Calu3 (cell line): ENCODE measurements around the gene VOPP1. TPM values are rescaled to one million over a fixed set of nuclear protein-coding genes. Genes with fewer than 3 reads are reported as not detected.

Experiments
- BruUV-seq: library from RNA; stranded (reverse); fragments of 400-500 nt; replicated peaks from 2 replicates; lab custom pipeline; 2021; lab: Mats Ljungman, UMichigan
- CTCF ChIA-PET: fragments of 300-600 bp; sonication (Branson Sonifier 250); formaldehyde crosslinking; loops from one replicate; lab custom pipeline; 2022; ENCODE audit warnings: antibody characterized with exemption; lab: Charles Lee
- DNase-seq: peaks from one replicate; pipeline ENCODE4 v3.0.0; 2022
- H3K27ac Mint-ChIP-seq: one replicate; pipeline ENCODE4 v1.8.0; 2022; ENCODE audit warnings: mixed read lengths; ENCODE audit not compliant: unreplicated experiment
- H3K27me3 Mint-ChIP-seq: one replicate; pipeline ENCODE4 v1.8.0; 2022; ENCODE audit warnings: mixed read lengths; ENCODE audit not compliant: unreplicated experiment
- H3K36me3 Mint-ChIP-seq: one replicate; pipeline ENCODE4 v1.8.0; 2022; ENCODE audit warnings: mild to moderate bottlenecking, moderate library complexity, mixed read lengths; ENCODE audit not compliant: insufficient read depth, unreplicated experiment
- H3K4me1 Mint-ChIP-seq: one replicate; pipeline ENCODE4 v1.8.0; 2022; ENCODE audit warnings: mild to moderate bottlenecking, low read depth, mixed read lengths; ENCODE audit not compliant: unreplicated experiment
- H3K4me3 Mint-ChIP-seq: one replicate; pipeline ENCODE4 v1.8.0; 2022; ENCODE audit warnings: mild to moderate bottlenecking, low read depth, moderate library complexity, mixed read lengths; ENCODE audit not compliant: unreplicated experiment
- H3K9me3 Mint-ChIP-seq: one replicate; pipeline ENCODE4 v1.8.0; 2022; ENCODE audit warnings: low read depth, mixed read lengths; ENCODE audit not compliant: unreplicated experiment
- intact Hi-C: fragments of 100-400 bp; cut with micrococcal nuclease; formaldehyde crosslinking; loops from one replicate; pipeline ENCODE4 v1.10.0; 2022; ENCODE audit not compliant: unreplicated experiment
- total RNA-seq: library from RNA; stranded (reverse); gene quantifications from 2 replicates; pipeline ENCODE4 v1.2.3, GENCODE V29; 2022
- TF ChIP-seq, protein P1 (sequence below): fragments of 200-600 bp; IDR thresholded peaks from one replicate; pipeline ENCODE4 v1.8.0; 2022; ENCODE audit warnings: antibody characterized with exemption; ENCODE audit not compliant: unreplicated experiment

The VOPP1 gene
- total RNA-seq, 1 experiment from 2014 or later = 128 TPM

DNA sequence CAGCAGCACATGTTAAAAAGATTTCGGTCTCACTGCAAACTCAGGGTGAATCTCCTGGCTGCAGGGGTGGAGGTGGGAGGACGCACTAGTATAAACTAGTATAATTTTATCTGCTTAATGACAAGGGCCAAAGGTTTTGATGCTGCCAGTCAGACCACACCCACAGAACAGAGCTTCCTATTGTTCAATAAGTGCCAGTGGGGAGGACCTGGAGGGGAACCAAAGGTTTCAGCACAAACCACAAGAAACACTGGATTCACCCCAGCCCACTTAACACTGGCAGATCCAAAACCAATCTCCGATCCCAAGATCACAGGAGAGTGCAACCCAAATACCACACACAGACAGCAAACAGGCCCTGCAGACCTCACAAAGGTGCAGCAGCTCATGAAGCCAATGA, 6.6 kb downstream of the VOPP1 start:
- Mint-ChIP-seq H3K4me1 (peaks cover 80% of the 10 kb centered on the region), H3K9me3 (no peaks in the 10 kb centered on the region), H3K27me3 (no peaks in the 10 kb centered on the region), H3K27ac (peak overlapping the region; percentile 43), H3K36me3 (peaks cover 5% of the 10 kb centered on the region), H3K4me3 (peak overlapping the region; percentile 29)
- TF ChIP-seq, protein P1, sequence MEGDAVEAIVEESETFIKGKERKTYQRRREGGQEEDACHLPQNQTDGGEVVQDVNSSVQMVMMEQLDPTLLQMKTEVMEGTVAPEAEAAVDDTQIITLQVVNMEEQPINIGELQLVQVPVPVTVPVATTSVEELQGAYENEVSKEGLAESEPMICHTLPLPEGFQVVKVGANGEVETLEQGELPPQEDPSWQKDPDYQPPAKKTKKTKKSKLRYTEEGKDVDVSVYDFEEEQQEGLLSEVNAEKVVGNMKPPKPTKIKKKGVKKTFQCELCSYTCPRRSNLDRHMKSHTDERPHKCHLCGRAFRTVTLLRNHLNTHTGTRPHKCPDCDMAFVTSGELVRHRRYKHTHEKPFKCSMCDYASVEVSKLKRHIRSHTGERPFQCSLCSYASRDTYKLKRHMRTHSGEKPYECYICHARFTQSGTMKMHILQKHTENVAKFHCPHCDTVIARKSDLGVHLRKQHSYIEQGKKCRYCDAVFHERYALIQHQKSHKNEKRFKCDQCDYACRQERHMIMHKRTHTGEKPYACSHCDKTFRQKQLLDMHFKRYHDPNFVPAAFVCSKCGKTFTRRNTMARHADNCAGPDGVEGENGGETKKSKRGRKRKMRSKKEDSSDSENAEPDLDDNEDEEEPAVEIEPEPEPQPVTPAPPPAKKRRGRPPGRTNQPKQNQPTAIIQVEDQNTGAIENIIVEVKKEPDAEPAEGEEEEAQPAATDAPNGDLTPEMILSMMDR = no peak
- no peak for DNase-seq
- CTCF ChIA-PET = interaction anchor here (0.6 to 1.5 kb wide), 5 partner anchors 9 to 371 kb away, joined by 3 to 4 read pairs (median 3); no protein-coding TSS in a partner anchor
- intact Hi-C loops = no loop called here
- BruUV-seq = no TSS peak

DNA sequence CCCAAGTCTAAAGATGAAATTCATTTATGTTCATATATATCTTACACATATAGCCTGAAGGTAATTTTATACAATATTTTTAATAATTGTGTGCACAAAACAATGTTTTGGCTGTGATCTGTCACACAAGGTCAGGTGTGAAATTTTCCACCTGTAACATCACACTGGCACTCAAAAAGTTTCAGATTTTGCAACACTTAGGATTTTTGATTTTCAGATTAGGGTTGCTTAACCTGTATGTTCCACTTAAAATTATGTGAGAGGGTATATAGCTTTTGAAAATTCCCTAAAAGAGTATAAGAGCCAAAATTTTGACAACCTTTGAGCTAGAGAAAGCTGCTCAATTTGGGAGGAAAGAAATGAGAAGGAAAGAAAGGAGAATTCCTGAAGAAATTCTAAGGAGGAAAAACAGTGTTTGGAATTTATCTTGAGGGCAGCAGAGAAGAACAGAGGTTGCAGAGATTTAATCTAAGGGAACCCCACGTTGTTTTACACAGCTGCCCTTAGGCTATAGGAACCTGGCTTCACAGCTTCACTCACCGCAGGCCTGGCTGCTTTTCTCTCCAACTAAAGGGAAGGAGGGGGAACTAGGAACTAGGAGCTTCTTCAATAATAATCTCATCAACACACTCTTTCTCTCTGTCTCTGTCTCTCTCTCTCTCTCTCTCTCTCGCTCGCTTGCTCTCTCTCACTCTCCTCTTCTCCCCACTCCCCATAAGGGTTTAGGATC, 8.5 kb downstream of the VOPP1 start:
- Mint-ChIP-seq H3K4me1 (peaks cover 67% of the 10 kb centered on the region), H3K27ac (no peak overlapping the region), H3K9me3 (no peaks in the 10 kb centered on the region), H3K36me3 (peaks cover 5% of the 10 kb centered on the region), H3K27me3 (no peaks in the 10 kb centered on the region), H3K4me3 (no peak overlapping the region)
- DNase-seq = no peak
- CTCF ChIA-PET = interaction anchor here (0.6 to 1.0 kb wide), 2 partner anchors 9 to 1651 kb away, joined by 3 to 4 read pairs; no protein-coding TSS in a partner anchor
- TF ChIP-seq, protein P1 = no peak
- BruUV-seq = no TSS peak
- intact Hi-C loops = no loop called here

DNA sequence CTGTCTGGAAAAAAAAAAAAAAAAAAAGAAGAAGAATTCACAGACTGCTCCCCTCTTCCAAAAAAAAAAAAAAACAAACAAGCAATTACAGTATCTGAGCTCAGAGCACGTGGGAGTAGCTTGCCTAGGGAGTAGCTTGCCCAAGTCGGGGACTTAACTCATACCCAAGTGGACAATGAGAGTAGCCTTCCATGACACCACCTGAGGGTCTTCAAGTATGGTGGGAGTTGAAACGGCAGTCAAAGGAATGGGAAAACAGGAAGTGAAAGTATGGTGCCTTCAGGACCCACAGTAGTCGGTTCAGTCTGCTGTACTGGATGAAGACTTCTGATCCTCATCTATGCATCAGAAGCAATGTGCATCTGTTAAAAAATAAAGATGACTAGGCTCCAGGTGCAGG, 10.6 kb downstream of the VOPP1 start:
- H3K27ac Mint-ChIP-seq = no peak overlapping the region
- no peak overlapping the region for H3K4me3 Mint-ChIP-seq
- intact Hi-C loops = no loop called here
- TF ChIP-seq, protein P1 = no peak
- no TSS peak for BruUV-seq
- CTCF ChIA-PET = no interaction called here
- H3K36me3 Mint-ChIP-seq = peaks cover 5% of the 10 kb centered on the region
- DNase-seq = no peak
- no peaks in the 10 kb centered on the region for H3K9me3 Mint-ChIP-seq
- peaks cover 73% of the 10 kb centered on the region for H3K4me1 Mint-ChIP-seq
- H3K27me3 Mint-ChIP-seq = no peaks in the 10 kb centered on the region

DNA sequence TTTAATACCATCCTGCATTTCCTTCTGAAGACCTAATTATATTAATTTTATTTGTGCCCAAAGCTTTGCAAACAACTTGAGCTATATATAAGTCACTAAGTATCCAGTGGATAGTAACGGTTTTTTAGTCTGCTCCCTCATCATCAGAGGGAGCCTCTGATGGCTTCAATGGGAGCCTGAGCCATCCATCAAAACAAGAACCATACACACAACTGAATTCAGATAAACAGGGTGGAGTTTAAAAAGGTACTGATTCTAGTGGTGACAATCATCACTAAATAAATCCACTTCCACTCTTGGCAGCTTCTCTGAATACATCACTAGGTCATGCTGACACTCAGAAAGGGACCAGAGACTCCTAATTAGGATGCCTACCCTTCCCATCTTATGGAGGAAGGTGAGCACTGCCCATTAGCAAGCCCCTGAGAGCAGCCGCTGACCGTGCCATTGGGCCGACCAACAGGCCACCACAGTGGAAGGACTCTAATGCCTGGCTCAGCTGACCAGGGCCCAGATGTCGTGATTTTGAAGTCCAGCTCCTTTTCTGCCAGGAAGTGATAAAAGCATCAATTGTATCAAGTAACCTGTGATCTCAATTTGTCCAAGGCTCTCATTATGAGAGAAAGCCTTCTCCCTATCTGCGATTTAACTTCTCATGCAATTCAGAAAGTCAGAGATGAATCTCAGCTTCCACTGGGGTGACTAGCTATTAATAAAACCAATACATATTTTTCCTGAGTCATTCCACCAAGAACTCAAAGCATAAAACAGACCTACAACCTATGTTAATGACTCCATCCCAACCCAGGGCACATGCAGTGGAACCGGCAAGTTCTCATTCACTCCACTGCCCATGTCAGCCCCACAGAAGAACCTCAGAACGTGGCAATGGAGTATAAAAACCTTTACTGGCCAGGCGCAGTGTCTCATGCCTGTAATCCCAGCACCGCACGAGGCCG, 13.1 kb downstream of the VOPP1 start:
- no TSS peak for BruUV-seq
- Mint-ChIP-seq H3K36me3 (no peaks in the 10 kb centered on the region), H3K9me3 (no peaks in the 10 kb centered on the region), H3K27me3 (no peaks in the 10 kb centered on the region), H3K4me3 (no peak overlapping the region), H3K27ac (no peak overlapping the region), H3K4me1 (peaks cover 76% of the 10 kb centered on the region)
- intact Hi-C loops = no loop called here
- CTCF ChIA-PET = interaction anchor here (0.5 to 1.3 kb wide), 2 partner anchors 14 to 26 kb away, joined by 4 read pairs; no protein-coding TSS in a partner anchor
- DNase-seq = no peak
- TF ChIP-seq, protein P1 = no peak
